Kidney epithelial cell (primary cell): ENCODE data around the gene CNOT1. TPM values are rescaled to one million over a fixed set of nuclear protein-coding genes. Genes with fewer than 3 reads are reported as not detected.

Experiments used
- DNase-seq: peaks from one replicate; pipeline ENCODE4 v3.0.0-alpha.2; 2010; ENCODE audit warnings: low read depth
- H3K27me3 ChIP-seq: 2 replicates; pipeline ENCODE4 v1.6.0; 2011; ENCODE audit warnings: low read length; ENCODE audit not compliant: control insufficient read depth, insufficient read depth
- H3K36me3 ChIP-seq: 2 replicates; pipeline ENCODE4 v1.5.1; 2011; ENCODE audit warnings: low read length; ENCODE audit not compliant: control insufficient read depth, insufficient read depth
- H3K4me3 ChIP-seq: 2 replicates; pipeline ENCODE4 v1.5.1; 2011; ENCODE audit warnings: low read depth, mild to moderate bottlenecking, control low read depth, low read length
- total RNA-seq: library from RNA; depleted of rRNA; stranded (reverse); fragments of >200 nt; gene quantifications from 2 replicates; pipeline ENCODE4 v1.2.3, GENCODE V29; 2015
- TF ChIP-seq, protein P1 (sequence below): IDR thresholded peaks from 2 replicates; pipeline ENCODE4 v1.5.1; 2011; ENCODE audit warnings: mild to moderate bottlenecking, moderate library complexity, low read length, control low read depth, inconsistent platforms; ENCODE audit not compliant: insufficient read depth, poor library complexity, severe bottlenecking

Gene CNOT1
- total RNA-seq, 1 donor from 2014 or later: 132 TPM

DNA sequence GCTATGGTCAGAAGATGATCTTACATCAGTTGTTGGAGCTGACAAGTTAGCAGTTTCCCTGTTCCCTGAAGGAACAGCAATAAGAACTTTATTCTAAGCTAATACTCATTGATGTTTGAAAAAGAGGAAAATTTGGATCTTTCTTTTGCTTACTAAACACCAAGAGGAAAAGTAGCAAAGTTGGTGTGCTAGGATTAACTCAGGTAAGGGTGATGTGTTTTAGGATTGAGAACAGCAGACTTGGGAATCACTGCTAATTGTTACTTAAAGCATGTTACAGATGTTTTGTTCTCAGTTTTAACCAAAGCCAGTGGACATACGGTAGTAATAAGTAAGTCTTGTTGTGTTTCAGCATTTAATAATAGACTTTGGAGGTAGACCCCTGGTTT, 110.7 kb downstream of the CNOT1 start:
- Histone ChIP-seq H3K36me3 (peaks cover 7% of the 10 kb centered on the region), H3K4me3 (no peak overlapping the region), H3K27me3 (no peaks in the 10 kb centered on the region)
- TF ChIP-seq, protein P1, sequence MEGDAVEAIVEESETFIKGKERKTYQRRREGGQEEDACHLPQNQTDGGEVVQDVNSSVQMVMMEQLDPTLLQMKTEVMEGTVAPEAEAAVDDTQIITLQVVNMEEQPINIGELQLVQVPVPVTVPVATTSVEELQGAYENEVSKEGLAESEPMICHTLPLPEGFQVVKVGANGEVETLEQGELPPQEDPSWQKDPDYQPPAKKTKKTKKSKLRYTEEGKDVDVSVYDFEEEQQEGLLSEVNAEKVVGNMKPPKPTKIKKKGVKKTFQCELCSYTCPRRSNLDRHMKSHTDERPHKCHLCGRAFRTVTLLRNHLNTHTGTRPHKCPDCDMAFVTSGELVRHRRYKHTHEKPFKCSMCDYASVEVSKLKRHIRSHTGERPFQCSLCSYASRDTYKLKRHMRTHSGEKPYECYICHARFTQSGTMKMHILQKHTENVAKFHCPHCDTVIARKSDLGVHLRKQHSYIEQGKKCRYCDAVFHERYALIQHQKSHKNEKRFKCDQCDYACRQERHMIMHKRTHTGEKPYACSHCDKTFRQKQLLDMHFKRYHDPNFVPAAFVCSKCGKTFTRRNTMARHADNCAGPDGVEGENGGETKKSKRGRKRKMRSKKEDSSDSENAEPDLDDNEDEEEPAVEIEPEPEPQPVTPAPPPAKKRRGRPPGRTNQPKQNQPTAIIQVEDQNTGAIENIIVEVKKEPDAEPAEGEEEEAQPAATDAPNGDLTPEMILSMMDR: no peak
- DNase-seq: no peak

DNA sequence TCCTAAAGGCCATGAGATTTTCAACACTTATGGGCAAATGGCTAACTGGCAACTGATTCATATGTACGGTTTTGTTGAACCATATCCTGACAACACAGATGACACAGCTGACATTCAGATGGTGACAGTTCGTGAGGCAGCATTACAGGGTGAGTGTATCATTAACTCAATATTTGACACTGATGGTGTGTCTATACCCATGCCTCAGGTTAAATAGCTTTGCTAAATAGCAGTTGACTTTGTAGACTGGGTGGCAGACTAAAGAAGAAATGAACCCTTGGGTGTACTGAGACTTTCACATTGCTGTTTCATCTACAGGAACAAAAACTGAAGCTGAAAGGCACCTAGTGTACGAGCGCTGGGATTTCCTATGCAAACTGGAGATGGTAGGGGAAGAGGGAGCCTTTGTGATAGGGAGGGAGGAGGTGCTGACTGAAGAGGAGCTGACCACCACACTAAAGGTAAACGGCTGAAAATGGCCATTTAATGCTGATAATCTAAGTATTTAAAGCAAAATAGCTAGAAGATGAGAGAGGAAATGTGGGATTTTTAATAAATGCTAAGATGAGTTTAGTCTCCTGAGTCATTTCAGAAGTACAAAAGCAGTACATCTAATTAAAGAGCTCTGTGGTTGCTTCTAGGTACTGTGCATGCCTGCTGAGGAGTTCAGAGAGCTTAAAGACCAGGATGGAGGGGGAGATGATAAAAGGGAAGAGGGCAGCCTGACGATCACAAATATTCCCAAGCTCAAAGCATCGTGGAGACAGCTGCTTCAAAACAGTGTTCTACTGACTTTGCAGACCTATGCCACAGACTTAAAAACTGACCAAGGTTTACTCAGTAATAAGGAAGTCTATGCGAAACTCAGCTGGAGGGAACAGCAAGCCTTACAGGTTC, 111.3 kb downstream of the CNOT1 start:
- H3K36me3 ChIP-seq: peaks cover 7% of the 10 kb centered on the region
- H3K4me3 ChIP-seq: no peak overlapping the region
- H3K27me3 ChIP-seq: no peaks in the 10 kb centered on the region
- TF ChIP-seq, protein P1: no peak
- DNase-seq: no peak

DNA sequence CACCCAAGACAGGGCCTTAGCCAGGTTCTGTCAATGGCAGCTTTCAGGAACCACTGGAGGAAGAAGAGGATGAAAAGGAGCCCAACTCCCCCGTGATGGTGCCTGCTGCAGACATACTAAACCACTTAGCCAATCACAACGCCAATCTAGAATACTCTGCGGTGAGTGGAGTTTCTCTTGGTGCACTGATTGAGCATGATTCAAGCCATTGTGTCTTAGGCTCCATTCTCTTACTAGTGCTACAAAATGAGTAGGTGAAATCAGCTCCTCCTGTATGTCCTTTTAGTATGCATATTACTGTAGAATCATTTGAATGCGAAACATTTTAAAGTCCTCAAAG, 112.9 kb downstream of the CNOT1 start:
- no peak overlapping the region for H3K4me3 ChIP-seq
- TF ChIP-seq, protein P1: no peak
- no peak for DNase-seq
- H3K27me3 ChIP-seq: no peaks in the 10 kb centered on the region
- H3K36me3 ChIP-seq: peaks cover 7% of the 10 kb centered on the region

DNA sequence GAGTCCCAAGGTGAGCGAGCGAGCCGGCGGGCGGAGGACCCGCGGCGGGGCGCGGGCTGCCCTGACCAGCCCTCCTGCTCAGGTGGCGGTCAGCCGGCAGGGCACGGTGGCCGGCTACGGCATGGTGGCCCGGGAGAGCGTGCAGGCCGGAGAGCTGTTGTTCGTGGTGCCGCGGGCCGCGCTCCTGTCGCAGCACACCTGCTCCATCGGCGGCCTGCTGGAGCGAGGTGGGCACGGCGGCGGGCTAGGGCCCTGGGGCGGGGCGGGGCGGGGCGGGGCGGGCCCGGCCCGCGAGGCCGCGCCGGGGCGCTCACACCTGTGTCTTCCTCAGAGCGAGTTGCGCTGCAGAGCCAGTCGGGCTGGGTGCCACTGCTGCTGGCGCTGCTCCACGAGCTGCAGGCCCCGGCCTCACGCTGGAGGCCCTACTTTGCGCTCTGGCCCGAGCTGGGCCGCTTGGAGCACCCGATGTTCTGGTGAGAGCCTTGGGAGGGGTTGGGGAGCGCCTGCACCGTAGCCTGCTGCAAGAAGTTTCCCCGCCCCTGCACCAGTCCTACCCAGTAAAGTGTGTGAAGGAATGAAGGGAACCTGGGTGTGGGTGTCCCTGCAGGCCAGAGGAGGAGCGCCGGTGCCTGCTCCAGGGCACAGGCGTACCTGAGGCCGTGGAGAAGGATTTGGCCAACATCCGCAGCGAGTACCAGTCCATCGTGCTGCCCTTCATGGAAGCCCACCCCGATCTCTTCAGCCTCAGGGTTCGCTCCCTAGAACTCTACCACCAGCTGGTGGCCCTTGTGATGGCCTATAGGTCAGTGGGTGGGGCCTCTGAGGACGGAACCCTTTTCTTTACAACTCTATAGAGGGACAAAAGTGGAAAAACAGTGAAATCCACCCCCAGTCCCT, 113.5 kb downstream of the CNOT1 start:
- Histone ChIP-seq H3K27me3 (no peaks in the 10 kb centered on the region), H3K36me3 (peaks cover 7% of the 10 kb centered on the region), H3K4me3 (peak overlapping the region; percentile 69)
- TF ChIP-seq, protein P1: no peak
- DNase-seq: no peak

DNA sequence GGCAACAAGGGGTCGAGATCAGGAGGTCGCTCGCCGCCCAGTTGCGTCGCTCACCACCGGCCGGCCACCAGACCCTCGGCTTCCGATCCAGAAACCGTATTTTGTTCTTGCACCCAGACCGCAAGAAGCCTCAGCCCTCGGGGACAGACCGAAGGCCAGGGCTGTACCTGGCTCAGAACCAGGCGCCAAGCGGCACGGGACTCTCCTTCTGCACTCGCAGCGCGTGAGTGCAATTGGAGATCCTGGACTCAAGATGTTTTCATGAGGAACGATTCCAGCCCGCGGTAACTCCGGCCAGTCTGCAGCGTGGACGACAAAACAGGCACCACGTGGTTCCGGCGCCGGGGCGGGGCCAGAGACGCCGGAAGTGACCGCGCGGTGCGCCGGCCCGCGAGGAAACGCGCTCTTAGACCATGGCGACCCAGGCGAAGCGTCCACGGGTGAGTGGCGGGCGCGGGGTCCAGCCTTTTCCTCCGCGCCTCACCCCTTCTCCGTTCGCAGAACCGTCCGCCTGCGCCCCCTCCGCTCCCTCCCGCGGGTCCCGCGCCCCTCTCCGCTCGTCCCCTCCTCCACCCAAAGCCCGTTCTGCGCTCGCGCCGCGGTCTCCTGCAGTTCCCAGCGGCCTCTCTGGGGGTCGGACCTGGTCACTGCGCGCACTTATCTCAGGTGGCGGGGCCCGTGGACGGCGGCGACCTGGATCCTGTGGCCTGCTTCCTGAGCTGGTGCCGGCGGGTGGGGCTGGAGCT, 114.3 kb downstream of the CNOT1 start, which contains the start of gene SETD6:
Gene SETD6 (plus strand): TSS at position 393 of the 746 bp plus-strand sequence. CDS start 21 bp downstream, at position 414.
- TF ChIP-seq, protein P1: peak; percentile 28
- peak within 1 kb of the TSS; percentile 69 for H3K4me3 ChIP-seq
- H3K36me3 ChIP-seq: peaks cover 7% of the 10 kb centered on the region
- peak; percentile 62 for DNase-seq
- no peaks in the 10 kb centered on the region for H3K27me3 ChIP-seq
